Endometrium (tissue), 2 donors: ENCODE data around the gene FBLIM1.

ENCODE experiments used
- FAIRE-seq: peaks from 2 replicates; lab custom pipeline; 2012; peaks lifted over from hg19 to GRCh38; lab: Jason Lieb, UNC
- donor health status: control.
- donor health status: control.

The FBLIM1 gene

DNA sequence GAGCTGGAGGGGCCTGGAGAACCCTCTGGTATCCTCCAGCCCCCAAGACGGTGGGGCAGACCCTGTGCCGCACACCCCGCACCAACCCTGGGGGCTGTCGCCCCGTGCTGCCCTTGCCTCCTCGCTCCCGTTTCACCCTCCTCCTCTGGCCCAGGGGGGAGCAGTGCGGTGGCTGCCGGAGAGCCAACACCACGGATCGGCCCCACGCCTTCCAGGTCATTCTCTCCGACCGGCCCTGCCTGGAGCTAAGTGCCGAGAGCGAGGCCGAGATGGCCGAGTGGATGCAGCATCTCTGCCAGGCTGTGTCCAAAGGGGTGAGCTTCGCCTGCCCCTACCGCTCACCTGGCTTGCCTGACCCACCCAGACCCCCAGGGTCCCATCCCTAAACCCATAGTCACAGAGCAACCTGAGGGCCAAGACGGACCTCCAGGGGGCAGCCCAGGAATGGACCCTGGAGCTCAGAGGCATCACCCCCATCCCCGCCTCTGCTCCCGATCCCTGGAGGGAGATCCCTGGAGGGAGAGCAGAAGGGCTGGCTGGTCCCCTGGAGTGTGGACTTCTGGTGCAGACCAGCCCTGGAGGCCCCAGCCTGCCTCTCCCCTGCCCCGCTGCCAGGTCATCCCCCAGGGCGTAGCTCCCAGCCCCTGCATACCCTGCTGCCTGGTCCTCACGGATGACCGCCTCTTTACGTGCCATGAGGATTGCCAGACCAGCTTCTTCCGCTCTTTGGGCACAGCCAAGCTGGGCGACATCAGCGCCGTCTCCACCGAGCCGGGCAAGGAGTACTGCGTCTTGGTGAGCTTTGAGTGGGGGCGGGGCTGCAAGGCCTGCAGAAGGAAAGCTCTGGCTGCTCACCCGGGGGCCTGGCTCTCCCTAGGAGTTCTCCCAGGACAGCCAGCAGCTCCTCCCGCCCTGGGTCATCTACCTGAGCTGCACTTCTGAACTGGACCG is 26.6 kb upstream of the FBLIM1 start:
- FAIRE-seq, result no peak

DNA sequence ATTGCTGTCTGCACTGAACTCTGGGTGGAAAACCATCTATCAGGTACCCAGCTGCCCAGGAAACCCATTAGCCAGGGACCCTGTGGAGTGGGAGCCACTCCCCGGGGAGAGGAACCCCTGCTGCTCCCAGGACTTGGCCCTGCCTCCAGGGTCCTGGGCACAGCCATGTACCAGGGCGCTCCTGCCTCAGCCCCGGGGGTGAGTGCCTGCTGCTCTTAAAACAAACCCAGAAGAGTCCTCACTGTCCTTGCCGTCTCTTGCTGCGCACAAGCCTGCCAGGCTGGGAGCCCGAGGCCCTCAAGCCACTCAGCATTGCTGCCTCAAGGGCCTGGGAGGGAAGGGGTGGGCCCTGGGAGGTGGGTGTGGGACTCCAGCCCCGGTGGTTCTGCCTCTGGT is 25.9 kb upstream of the FBLIM1 start:
- no peak for FAIRE-seq

DNA sequence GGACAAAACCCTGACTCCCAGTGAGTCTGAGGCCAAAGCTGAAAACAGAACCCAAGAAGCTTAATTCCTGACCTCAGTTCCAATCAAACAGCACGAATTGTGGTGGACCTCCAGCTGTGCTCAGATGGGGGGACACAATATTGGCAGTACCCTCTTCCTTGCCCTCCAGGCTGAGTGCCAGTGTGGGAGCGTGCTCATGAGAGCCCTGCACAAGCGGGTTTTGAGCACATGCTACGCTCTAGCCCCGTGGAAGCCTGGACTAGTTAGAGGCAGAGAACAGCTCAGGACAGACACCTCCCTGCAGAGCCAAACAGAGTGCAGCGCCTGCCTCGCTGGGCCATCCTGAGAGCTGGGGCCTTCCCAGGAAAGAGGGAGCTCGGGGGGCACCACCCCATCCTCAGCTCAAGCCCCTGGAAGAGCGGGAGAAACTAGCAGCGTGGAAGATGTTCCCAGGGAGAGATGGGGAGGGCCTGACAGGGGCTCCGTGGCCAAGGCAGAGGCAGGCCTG is 25.3 kb upstream of the FBLIM1 start:
- FAIRE-seq, result no peak

DNA sequence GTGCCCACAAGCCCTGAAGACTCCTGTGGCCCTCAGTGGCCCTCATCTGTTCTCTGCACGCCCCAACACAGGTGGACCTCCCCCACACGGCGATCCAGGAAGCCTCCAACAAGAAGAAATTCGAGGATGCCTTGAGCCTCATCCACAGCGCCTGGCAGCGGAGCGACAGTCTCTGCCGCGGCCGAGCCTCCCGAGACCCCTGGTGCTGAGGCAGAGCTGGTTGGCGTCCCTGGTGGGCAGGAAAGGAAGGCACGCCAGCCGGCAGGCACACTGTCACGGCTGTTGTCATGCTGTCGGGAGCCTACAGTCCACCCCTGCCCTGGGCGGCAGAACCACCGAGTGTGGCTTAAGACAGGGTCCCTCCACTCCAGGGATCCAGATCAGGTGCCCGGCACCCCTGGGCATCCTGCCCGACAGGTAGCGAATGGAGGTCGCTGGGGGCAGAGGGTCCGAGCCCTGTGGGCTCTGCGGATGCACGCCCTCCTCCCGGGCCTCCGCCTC is 24.8 kb upstream of the FBLIM1 start:
- no peak for FAIRE-seq

GRCh38 chr1:15734296-15734695 is 24.3 kb upstream of the FBLIM1 start:
- no peak for FAIRE-seq

GRCh38 chr1:15734901-15735300 is 23.7 kb upstream of the FBLIM1 start:
- no peak for FAIRE-seq

GRCh38 chr1:15735304-15736037 is 23.1 kb upstream of the FBLIM1 start:
- no peak for FAIRE-seq

DNA sequence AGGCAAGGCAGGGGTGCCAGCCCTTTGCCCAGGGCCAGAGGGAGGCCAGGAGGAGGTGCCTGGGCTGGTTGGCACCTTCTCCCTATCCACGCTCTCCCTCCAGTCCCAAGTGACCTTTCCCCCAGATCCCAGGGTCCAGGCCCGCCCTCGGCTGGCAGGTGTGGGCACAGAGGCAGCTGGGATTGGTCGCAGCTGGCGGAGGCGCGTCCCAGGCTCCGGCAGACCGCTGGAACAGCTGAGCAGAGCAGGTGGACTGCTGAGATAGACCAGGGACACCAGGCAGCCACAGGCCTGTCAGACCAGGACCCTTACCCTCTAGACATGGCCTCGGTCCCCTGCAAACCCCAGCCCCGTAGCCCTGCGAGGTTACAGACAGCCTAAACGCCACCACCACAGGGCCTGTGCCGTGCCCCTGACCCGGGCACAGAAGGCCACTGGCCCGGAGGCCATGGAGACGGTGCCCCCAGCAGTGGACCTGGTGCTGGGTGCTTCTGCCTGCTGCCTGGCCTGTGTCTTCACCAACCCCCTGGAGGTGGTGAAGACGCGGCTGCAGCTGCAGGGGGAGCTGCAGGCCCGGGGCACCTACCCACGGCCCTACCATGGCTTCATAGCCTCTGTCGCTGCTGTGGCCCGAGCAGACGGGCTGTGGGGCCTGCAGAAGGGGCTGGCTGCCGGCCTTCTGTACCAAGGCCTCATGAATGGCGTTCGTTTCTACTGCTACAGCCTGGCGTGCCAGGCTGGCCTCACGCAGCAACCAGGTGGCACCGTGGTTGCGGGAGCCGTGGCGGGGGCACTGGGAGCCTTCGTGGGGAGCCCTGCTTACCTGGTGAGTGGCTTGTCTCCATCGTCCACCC is 22.3 kb upstream of the FBLIM1 start, which contains the start of gene SLC25A34:
Gene SLC25A34, plus strand, starts transcription at position 221 of the 854 bp plus-strand sequence. Its CDS starts 228 bp downstream, at position 449.
- FAIRE-seq, result no peak

GRCh38 chr1:15736892-15737261 is 21.7 kb upstream of the FBLIM1 start:
- no peak for FAIRE-seq

DNA sequence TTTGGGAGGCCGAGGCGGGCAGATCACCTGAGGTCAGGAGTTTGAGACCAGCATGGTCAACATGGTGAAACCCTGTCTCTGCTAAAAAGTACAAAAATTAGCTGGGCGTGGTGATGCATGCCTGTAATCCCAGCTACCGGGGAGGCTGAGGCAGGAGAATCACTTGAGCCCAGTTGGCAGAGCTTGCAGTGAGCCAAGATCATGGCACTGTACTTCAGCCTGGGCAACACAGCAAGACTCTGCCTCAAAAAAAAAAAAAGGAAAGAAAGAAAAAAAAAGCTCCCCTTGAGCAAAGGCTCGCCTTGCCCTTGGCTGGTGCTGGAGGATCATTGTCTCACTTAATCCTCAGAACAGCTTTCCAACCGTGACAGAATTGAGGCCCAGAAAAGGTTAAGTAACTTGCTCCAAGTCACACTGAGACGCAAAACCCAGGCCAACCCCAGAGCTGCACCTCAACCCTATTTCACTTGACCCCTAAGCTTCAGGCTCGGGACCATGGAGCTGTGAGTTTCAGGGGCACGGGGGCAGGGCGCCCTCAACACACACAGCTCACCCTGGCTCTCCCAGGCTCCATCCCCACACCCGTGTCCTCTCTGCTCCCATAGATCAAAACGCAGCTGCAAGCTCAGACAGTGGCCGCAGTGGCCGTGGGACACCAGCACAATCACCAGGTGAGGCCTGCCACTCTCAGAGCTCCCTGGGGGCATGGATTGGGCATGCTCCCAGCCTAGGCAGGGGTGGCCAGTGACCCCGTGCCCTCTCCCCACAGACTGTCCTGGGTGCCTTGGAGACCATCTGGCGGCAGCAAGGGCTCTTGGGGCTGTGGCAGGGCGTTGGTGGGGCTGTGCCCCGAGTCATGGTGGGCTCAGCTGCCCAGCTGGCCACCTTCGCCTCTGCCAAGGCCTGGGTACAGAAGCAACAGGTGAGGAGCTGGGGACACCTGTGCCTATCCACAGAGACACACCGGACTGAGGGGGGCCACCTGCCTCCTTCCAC is 21.0 kb upstream of the FBLIM1 start:
- FAIRE-seq, result no peak

GRCh38 chr1:15738416-15739113 is 20.0 kb upstream of the FBLIM1 start:
- no peak for FAIRE-seq

DNA sequence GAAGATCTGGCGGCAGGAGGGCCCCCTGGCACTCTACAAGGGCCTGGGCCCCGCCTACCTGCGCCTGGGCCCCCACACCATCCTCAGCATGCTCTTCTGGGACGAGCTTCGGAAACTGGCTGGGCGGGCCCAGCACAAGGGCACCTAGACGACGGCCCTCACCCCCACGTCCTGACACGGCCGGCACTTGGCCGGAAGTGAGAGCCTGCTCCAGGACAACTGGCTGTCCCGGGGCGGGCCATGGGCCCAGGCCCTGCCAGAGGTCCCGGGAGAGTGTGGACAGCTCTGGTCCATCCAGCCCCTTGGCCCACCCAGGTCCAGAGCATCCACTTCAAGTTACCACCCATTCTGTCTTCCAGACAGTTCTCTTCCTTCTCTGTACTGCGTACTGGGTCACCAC is 19.3 kb upstream of the FBLIM1 start:
- no peak for FAIRE-seq

DNA sequence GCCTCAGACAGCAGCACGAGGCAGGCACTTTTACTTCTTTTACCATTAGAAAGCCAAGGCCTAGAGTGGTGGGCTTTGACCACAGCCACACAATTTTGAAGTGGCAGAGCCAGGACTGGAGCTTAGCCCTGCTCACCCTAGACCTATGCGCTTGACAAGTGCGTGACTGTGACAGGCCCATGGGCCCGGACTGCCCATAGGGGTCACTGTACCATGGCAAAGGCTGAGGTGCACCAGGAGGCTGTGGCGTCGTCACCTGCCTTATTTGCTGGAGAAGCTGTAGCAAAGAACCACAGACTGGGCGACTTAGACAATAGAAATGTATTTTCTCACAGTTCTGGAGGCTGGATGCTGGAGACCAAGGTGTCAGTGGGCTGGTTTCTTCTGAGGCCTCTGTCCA is 18.9 kb upstream of the FBLIM1 start:
- FAIRE-seq, result no peak

GRCh38 chr1:15740924-15741850 is 17.4 kb upstream of the FBLIM1 start:
- FAIRE-seq, result no peak

DNA sequence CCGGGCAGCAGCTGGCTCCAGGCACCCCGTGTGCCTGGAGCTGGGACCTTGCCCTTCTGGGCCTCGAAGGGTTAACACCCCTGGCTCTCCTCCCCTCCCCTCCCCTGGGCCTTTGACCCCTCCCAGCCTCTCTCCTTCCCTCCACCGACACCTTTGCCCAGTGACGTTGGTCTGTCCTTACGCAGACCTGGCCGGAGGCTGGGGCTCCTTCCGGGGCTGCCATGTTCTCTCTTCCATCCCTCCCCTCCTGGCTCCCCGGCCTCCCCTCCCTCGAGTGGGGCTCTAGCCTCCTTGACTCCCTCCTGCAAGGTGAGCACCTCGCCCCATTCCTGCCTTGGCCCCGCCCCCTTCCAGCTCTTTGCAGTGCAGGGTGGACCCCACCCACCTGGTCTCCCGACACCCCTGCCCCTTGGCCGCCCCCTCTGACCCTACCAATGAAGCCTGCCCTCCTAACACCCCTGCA is 16.2 kb upstream of the FBLIM1 start, which contains the start of gene TMEM82:
Gene TMEM82, plus strand, starts transcription at position 161 of the 463 bp plus-strand sequence. Its CDS starts 61 bp downstream, at position 222.
- no peak for FAIRE-seq

- FAIRE-seq, result no peak
Measured at GRCh38 chr1:15744122-15744679, 14.4 kb upstream of the FBLIM1 start.

DNA sequence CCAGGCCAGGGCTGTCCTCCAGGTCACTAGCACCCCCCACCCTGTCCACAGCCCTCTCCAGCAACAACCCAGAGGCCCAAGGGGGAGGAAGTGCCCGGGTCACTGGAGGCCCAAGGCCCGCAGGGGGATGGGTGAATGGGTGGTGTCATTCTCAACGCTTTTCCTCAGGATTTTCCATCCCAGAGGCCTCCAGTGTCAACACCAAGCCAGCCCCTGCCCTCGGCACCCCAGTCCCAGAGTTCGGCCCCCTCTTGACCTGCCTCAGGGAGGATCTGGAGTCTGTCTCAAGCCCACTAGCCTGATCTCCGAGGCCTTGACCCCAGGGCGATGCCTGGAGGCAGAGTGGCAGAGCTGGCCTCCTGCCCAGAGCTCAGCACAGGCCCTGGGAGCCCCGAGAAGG is 11.2 kb upstream of the FBLIM1 start:
- FAIRE-seq, result no peak

DNA sequence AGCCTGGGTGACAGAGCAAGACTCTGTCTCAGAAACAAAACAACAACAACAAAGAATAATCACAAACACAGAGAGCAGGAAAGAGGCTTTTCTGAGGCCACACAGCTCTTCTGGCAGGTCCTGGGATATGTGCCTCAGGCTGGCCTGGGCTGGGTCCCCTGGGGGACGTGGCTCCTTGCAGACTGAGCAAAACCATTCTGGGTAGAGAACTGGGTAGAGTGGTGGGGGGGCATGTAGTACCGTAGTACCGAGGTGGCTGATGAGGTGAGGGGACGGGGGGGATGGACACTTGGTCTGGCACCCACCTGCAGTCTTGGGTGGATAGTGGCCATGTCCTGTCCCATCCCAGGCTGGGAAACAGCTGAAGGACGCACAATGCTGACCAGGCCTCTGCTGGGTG is 10.3 kb upstream of the FBLIM1 start:
- FAIRE-seq, result no peak
